ENCODE measurements around the gene LIPC.

Gene LIPC

GRCh38 chr15:58538225-58538727 is 106.5 kb downstream of the LIPC start:
- no peak for DNase-seq (ENCODE audit: low read depth)

GRCh38 chr15:58538901-58539300 is 107.1 kb downstream of the LIPC start:
- DNase-seq (ENCODE audit: low read depth), result no peak

DNA sequence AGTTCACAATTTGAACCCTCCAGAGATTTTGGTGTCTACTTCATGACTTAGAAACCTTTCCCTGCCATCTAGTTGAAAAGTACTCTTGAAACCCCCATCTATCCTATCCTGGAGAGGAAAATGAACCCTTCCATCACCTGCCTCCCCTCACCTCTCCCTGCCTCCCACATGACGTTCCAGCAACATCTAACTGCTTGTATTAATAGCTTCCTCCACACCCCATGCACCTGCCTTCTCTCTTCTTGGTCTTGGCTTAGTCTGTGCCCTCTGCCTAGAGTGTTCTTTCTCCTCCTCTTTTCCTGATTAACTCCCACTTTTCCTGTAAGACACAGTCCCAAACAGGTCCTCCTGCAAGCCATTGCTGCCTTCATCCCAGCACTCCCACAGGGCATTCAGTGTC is 107.8 kb downstream of the LIPC start:
- no peak for DNase-seq (ENCODE audit: low read depth)

DNA sequence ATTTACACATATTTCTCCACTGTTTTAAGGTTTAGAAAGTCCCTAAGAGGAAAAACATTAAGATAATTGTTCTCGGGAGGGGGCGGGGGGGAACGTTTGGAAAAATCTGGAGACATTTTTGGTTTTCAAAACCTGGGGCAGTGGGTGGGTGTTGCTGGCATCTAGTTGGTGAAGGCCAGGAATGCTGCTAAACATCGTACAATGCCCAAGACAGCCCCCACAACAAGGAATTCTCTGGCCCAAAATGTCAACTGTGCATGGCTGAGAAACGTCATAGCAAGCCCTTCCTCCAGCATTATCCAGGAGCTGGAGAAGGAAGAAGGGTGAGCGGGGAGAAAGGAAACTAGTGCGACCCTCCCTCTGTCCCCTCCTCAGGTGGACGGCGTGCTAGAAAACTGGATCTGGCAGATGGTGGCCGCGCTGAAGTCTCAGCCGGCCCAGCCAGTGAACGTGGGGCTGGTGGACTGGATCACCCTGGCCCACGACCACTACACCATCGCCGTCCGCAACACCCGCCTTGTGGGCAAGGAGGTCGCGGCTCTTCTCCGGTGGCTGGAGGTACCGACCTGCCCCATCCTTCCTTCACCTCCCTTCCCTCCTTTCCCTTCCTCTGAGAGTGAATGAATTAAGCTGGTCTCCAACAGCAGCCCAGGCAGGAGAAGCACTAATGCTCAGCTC is 109.8 kb downstream of the LIPC start:
- no peak for DNase-seq (ENCODE audit: low read depth)

DNA sequence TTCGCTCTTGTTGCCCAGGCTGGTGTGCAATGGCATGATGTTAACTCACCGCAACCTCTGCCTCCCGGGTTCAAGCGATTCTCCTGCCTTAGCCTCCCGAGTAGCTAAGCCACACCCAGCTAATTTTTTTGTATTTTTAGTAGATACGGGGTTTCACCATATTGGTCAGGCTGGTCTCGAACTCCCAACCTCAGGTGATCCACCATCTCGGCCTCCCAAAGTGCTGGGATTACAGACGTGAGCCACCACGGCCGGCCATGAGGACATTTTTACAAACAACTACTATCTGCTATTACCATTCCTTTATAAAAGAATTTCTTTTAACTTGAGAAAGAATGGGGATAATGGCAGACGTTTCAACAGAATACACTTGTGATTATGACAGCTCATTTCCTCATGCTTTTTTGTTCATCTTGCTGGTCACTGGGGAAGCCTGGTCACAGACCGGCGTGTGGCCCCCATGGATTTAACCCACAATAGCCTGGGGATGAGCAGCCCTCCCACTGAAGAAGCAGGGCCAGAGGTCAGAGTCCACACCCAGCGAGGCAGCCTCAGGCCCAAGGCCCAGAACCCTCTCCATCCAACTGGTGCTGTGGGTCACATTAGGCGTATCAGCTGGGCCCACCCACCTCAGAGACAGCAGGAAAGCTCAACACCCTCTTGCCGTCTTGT is 112.0 kb downstream of the LIPC start:
- DNase-seq (ENCODE audit: low read depth), result no peak

GRCh38 chr15:58544756-58545155 is 113.0 kb downstream of the LIPC start:
- DNase-seq (ENCODE audit: low read depth), result no peak

DNA sequence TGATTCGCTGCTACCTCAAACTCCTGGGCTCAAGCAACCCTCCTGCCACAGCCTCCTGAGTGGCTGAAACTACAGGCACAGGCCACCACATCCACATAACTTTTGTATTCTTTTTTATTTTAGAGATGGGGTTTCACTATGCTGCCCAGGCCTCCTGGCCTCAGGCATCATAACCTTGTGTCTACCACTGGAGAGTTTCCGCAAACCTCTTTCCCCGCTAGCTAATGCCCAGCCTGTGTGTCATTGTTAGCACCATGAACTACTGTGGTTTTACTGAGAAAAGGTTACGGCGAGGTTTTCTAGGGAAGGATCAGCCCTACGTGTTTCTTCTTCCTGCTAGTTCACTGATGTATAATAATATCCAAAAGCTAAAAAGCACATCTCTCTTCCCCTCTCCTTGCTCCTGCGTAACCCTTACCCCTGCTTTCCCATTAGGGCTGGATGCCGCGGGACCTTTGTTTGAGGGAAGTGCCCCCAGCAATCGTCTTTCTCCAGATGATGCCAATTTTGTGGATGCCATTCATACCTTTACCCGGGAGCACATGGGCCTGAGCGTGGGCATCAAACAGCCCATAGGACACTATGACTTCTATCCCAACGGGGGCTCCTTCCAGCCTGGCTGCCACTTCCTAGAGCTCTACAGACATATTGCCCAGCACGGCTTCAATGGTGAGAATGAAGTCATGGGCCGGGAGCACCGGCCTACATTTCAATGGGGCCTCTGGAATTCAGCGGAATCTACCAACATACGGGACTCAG is 113.7 kb downstream of the LIPC start:
- DNase-seq (ENCODE audit: low read depth), result no peak

GRCh38 chr15:58546066-58546591 is 114.3 kb downstream of the LIPC start:
- no peak for DNase-seq (ENCODE audit: low read depth)

- DNase-seq (ENCODE audit: low read depth), result peak; percentile 51
Observed at GRCh38 chr15:58546635-58547627, 115.1 kb downstream of the LIPC start.

DNA sequence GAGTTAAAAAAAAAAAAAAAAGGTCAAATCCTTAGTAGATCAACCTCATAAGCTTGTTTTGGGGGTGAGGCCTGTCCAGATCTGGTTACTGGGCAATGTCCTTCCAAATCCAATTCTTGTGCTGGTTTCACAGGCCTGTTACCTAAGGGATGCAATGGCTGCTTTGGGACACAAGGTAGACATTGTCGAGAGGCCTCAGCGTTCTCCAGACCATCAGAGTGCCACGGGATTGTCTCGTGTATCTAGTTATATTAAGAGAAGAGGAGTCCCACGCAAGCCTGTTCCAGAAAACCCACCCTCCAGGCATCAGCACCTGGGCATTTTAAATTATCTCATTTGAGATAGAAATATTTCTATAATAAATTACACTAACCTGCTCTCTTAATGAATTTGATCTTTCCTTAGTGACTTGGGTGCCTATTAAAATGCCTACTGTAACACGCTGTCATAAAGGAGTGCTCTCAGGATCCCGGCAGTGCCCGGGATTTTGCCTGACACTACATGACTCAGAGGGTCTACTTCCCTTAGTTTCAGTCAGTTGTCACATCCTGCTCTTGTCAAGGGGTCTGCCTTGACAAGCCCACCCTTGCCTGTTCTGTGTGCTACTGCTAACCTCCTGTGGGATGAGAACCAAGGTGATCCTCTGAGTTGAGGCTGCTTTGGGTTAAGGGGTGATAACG is 116.0 kb downstream of the LIPC start:
- no peak for DNase-seq (ENCODE audit: low read depth)

DNA sequence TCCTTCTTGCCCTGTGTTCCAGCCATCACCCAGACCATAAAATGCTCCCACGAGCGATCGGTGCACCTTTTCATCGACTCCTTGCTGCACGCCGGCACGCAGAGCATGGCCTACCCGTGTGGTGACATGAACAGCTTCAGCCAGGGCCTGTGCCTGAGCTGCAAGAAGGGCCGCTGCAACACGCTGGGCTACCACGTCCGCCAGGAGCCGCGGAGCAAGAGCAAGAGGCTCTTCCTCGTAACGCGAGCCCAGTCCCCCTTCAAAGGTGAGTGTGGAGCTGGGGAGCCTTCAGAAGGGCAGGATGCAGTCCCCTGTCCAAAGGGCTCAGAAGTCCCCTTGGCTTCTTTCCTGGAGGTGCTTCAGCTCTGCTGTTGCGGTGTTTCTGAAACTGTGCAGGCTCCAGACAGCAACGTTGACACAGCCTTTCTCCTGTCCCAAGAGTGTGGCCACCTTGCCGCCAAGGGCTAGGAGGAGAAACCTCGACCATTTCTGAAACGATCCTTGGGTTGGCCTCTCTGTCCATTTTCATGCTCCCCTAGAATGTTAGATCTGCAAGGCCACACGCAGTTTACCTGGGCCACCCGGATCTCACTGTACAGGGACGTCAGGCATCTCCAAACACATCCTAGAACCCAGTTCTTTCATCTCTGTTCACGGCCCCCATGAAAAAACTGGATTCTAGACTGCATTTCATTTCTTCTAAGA is 116.7 kb downstream of the LIPC start:
- no peak for DNase-seq (ENCODE audit: low read depth)

DNA sequence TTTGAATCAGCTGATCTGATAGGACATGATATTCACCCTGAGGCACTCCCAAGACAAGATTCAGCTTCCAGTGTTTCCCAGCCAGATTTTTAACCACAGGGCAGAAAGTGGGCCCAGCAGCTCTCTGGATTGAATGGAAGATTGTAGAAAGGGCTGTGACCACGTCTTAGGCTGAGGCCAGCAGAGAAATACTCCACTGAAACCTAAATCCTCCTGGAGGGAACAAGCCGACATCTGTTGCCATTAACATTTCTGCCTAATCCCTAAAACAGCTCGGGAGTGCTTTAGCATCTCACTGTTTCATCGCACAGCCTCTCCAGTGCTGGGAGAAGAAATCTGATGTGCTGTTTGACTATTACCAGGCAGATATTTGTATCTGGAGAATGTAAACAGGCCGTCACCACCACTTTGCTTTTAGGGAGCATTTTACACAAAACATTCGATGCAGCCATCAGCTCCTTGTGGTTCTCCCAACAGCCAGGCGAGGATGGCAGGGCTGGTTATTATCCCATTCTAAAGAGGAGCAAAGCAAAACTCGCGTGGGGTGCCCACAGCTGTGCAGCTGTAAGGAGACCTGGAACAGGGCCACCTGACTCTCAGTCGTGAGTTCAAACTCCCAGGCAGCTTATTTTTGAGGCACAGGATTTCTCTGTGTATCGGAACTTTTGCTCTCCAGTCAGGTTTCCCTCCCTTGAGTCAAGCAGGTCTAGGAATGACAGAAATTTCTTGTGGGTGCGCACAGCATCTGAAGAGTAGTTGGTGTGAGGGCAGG is 117.4 kb downstream of the LIPC start:
- DNase-seq (ENCODE audit: low read depth), result no peak

GRCh38 chr15:58549785-58550074 is 117.9 kb downstream of the LIPC start:
- DNase-seq (ENCODE audit: low read depth), result no peak

- DNase-seq (ENCODE audit: low read depth), result no peak
Observed at GRCh38 chr15:58551084-58551763, 119.4 kb downstream of the LIPC start.

- peak; percentile 85 for DNase-seq (ENCODE audit: low read depth)
Observed at GRCh38 chr15:58551764-58552504, 120.1 kb downstream of the LIPC start.

DNA sequence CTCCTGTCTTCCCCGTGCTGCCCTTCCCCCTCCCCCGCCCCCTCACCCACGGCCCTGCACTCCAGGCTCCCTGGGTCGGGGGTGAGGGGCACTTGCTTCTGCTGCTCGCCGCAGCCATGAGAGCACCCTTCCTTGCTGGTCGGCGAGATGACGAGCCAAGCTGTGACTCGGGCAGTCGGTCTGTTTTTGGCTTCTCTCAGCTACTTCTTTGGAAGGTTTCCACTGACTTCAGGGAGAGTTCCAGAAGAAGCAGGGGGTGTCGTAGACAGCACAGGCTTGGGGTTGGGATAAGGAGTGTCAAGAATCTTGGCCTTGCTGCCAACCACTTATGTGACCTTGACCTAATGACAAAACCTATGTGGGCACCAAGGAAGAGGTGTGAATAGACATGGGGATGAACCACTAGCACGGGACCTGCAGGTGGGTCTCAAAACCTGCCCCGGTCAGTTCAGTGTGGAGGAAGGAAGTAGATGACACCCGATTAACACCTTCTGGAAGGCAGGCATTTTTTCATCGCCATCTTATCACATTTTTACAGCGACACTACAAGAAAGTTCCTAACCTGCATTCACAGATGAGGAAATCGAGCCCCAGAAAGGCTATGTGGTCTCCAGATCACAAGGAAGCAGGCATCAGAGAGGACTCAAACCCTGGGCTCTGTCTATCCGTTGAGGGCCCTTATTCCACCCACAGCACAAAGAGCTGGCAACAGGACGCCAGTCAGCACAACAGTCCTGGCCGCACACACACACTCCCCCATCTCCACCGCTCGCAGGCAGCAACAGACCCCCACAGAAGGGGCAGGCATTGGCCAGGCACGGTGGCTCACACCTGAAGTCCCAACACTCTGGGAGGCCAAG is 120.9 kb downstream of the LIPC start:
- DNase-seq (ENCODE audit: low read depth), result no peak

DNA sequence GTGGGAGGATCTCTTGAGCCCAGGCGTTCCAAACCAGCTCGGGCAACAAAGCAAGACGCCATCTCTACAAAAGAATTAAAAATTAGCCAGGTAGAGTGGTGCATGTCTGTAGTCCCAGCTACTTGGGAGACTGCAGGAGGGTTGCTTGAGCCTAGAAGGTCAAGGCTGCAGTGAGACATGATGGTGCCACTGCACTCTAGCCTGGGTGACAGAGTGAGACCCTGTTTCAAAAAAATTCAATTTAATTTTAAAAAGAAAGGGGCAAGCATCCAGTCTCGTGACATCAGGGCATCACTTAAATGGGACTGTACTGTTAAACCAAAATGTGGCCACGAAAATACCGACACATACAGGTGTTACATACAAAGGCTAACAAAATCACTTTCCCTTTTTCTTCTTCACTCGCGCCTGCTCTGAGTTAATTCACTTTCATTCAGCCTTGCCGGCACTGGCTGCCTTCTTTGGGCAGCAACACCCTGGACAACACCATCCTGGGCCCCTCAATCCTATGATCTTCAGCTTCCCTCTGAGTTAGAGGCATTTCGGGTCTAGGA is 121.7 kb downstream of the LIPC start:
- no peak for DNase-seq (ENCODE audit: low read depth)
